ENCODE data around the gene CPEB4.

DNA sequence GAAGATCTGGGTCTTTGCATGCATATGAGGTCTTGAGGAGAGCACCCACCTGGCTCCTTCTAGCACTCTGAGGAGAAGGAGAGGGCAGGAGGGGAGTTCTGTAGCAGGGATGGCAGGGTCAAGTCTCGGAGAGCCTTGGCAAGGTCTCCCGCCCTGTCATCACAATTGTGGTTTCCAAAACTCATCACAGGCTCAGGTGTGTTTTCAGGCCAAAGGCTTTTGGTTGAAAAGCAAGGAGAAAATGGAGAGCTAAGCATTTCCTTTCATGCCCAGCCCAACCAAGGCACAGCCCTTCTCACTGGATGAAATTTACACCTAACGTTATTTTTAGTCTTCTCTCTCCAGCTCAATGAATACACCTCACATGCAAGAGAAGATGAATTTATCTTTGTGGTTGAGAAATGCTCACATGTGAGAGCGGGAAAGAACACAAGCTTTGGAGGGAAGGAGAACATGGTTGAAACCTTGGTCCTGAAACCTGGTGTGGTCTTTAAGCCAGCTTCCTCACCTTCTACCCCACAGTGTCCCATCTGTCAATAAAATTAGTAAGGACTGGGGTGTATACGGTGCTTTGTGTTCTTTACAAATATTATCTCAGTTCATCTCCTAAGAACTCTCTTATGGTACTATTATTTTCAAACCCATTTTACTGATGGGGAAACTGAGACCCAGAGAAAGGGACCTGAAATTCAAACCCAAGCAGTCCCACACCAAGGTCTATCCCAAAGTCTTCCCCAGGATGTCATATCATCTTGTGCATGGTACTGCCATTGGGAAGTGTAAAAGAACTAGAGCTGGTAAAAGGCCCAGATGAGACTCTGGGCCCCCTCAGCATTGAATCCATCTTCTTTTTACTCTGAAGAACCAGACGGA, 47.8 kb upstream of the CPEB4 start:
- TF ChIP-seq, protein P1, sequence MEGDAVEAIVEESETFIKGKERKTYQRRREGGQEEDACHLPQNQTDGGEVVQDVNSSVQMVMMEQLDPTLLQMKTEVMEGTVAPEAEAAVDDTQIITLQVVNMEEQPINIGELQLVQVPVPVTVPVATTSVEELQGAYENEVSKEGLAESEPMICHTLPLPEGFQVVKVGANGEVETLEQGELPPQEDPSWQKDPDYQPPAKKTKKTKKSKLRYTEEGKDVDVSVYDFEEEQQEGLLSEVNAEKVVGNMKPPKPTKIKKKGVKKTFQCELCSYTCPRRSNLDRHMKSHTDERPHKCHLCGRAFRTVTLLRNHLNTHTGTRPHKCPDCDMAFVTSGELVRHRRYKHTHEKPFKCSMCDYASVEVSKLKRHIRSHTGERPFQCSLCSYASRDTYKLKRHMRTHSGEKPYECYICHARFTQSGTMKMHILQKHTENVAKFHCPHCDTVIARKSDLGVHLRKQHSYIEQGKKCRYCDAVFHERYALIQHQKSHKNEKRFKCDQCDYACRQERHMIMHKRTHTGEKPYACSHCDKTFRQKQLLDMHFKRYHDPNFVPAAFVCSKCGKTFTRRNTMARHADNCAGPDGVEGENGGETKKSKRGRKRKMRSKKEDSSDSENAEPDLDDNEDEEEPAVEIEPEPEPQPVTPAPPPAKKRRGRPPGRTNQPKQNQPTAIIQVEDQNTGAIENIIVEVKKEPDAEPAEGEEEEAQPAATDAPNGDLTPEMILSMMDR (conservative IDR thresholded peaks at IDR 0.05), result no peak
- TF ChIP-seq EZH2 (IDR thresholded peaks at IDR 0.05; ENCODE audit: low read depth), result no peak

Measured in PC-9 (cell line).